SK-N-MC (cell line): ENCODE results near the gene CHRM3.

Experiments used
- EZH2 ChIP-seq: fragments of 200-600 bp; sonication (generic); IDR thresholded peaks from one replicate; pipeline ENCODE4 v1.6.1; 2017; ENCODE audit warnings: antibody characterized with exemption
- POLR2AphosphoS5 ChIP-seq: IDR thresholded peaks from 2 replicates; pipeline ENCODE4 v1.6.1; 2012; ENCODE audit warnings: mild to moderate bottlenecking, low read depth, low read length, borderline replicate concordance

- no peak for TF ChIP-seq POLR2AphosphoS5
- TF ChIP-seq EZH2 = no peak
Measured at GRCh38 chr1:239361403-239361802, 25.0 kb upstream of the CHRM3 start.
